HT1080 (cell line): ENCODE measurements around the gene AJM1. TPM values are rescaled to one million over a fixed set of nuclear protein-coding genes. Genes with fewer than 3 reads are reported as not detected.
"Not testable (repeated sequence)": the region's sequence is repeated elsewhere in the genome, so short reads cannot be mapped to it uniquely, and the experiment has no call there.

Experiments
- DNase-seq: peaks from one replicate; pipeline ENCODE4 v3.0.0-alpha.2; 2015; ENCODE audit warnings: low read depth
- polyA plus RNA-seq, 2 experiments: library from polyadenylated mRNA; depleted of rRNA; stranded (reverse); fragments of >200 nt; gene quantifications; 2 replicates each; pipeline ENCODE4 v1.2.3, GENCODE V29; 2015
- total RNA-seq: library from RNA; depleted of rRNA; stranded (reverse); fragments of >200 nt; shearing (Covaris generic); gene quantifications from 2 replicates; pipeline ENCODE4 v1.2.3, GENCODE V29; 2014; rRNA removed

AJM1 gene
- 0.87 and 1.5 TPM in 2 replicates for total RNA-seq
- 1.4 and 1.7 TPM in 2 replicates for polyA plus RNA-seq (2015; cell fraction: cytosol; rRNA removed)
- polyA plus RNA-seq (2015; cell fraction: nucleus; rRNA removed), result 8.2 and 11.8 TPM in 2 replicates

DNA sequence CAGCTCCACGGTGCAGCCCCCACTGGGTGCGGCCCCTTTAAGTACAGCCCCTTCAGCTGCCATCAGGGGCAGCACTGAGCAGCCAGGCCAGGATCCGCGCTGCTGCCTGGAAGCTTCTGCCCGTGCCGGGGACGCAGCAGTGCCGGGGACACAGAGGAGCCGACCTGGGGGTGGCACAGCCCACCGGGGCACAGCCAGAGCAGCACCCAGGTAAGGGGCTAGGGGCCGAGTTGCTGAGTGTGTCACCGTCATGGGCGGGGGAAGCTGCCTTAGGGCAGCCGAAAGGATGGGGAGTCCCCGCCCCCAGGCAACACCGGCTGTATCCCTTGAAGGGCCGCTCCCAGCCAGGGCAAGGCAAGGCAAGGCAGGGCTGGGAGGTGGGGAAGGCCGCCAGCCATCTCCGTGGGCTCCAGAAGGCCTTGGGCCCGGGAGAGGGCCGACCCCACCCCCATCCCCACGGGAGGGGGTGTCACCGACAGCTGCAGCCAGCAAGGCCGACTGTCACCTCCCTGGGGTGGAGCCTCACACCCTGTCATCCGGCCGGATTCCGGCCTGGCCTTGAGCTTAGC is at the start of gene AJM1:
Gene AJM1 (plus strand): TSS at position 99 of the 569 bp plus-strand sequence. CDS start 1,937 bp downstream, outside the sequence.
- peak; percentile 71 for DNase-seq

DNA sequence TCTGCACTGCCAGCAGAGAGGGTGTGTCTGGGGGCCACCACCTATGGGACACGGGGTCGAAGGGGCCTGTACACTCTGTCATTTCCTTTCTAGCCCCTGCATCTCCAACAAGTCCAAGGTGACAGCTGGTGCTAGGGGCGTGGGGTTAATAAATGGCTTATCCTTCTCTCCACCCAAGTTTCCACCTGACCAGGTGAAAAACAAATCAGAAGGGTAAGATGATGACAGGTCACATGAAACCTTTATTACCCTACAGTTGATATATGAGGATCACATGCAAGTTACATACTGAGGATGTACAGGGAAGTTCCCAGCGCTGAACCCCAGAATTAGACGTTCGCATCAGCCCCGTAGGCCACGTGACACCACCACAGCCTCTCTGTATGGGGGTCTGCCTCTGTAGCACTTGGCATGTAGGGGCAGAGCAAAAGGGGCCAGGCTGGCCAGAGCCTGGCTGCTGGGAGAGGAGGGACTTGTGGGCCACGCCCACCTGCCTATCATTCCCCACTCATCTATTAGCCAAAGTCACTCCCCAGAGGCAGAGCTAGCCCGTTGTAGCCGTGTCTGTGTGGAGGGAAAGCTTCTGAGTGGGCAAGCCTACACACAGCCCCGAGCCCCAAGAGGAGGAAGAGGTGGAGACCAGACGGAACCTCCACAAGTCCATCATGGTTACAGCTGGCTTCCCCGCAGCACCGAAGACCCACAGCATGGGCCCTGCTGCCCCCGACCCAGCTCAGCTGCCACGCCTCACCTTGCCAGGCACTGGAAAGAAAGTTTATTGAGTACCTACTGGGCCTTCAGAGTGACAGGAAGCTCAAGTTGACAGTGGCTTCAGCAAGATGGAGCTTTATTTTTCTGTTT is 49.0 kb upstream of the AJM1 start:
- no peak for DNase-seq

- DNase-seq, result no peak
These were observed 47.8 kb upstream of the AJM1 start for GRCh38 chr9:136794281-136794999.

GRCh38 chr9:136795000-136795348 is 47.3 kb upstream of the AJM1 start:
- no peak for DNase-seq

GRCh38 chr9:136796238-136796774 is 46.0 kb upstream of the AJM1 start, which contains the start of gene CCDC183:
CCDC183 (plus strand) TSS chr9:136796338; CDS start chr9:136796398, 60 bp downstream.
- DNase-seq, result no peak

DNA sequence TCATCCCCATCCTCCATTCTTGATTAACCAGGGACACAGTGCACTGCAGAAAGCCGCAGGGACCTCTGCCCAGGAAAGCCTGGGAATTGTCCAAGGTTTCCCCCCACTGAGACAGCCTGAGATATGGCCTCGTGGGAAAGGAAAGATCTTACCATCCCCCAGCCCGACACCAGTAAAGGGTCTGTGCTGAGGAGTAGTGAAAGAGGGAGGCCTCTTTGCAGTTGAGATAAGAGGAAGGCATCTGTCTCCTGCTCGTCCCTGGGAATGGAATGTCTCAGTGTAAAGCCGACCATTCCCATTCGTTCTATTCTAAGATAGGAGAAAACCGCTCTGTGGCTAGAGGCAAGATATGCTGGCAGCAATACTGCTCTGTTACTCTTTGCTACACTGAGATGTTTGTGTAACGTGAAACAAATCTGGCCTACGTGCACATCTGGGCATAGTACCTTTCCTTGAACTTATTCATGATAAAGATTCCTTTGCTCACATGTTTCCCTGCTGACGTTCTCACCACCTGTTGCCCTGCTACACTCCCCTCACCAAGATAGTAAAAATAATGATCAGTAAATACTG is 45.4 kb upstream of the AJM1 start:
- not testable (repeated sequence) for DNase-seq

- DNase-seq, result no peak
These were observed 43.6 kb upstream of the AJM1 start for GRCh38 chr9:136798708-136799078.

GRCh38 chr9:136799079-136799853 is 43.0 kb upstream of the AJM1 start:
- no peak for DNase-seq

- DNase-seq, result peak; percentile 34
These were observed 42.2 kb upstream of the AJM1 start for GRCh38 chr9:136799854-136800657.

- no peak for DNase-seq
These were observed 40.0 kb upstream of the AJM1 start for GRCh38 chr9:136802321-136802720.

- not testable (repeated sequence) for DNase-seq
These were observed 39.2 kb upstream of the AJM1 start for GRCh38 chr9:136803009-136803550.

DNA sequence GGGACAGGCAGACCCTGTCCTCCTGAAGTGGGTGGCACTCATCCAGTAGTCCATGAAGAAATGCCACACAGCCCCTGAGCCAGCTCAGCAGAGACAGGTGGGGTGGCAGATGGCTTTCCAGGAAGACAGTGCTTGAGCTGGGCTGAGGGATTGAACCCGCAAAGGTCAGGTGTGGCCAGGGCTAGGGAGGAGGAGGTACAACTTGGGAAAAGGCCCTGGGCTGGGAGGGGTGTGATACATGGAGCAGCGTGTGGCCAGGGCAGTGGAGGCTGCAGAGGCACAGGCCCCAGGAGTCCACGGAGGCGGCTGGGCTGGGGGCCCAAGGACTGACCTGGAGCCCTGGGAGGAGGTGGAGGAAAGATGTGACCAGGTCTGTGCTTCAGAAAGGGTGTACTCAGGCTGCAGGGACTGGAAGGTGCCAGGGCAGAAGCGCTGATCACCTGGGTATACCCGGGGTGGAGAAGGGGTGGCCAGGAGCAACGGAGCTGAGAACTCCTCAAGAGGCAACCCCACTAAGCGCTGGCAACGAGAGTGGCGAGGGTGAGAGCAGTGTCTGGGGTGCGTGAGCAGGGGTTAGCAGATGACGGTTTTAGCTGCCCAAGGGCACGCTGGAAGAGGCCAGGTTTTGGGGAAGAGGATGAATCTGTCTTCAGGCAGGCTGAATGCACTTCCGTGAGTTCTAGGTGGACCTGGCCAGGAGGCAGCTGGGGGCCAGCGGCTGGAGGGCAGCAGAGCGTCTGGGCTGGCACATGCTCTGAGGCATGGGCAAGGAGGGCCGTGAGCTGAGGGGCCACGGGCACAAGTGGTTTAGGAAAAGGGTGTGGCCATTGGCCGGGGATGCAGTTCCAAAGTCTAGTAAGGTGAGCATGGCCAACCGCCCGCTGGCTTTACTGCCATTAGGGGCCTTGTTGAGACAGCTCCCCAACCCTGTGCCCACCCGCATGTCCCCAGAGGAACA is 38.4 kb upstream of the AJM1 start:
- DNase-seq, result no peak

- no peak for DNase-seq
These were observed 37.6 kb upstream of the AJM1 start for GRCh38 chr9:136804509-136805206.

DNA sequence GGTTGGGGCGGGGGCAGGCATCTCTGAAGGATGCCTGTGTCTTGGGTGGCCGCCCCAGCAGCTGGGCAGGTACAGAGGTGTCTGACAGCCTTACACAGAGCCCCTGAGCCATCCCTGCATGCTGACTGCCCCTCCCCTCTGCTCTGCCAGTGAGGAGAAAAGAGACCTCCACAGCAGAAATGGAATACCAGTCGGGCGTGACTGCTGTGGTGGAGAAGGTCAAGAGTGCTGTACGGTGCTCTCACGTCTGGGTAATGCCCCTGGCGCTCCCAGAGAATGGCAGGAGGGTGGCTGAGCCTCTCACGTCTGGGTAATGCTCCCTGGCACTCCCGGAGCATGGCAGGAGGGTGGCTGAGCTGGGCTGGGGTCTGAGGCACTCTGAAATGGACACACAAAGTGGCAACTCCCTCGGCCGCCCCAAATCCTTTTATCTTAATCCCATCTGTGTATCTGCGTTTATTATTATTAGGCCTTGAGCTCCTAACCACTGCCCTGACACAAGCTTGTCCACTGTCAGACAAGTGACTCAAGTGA is 37.0 kb upstream of the AJM1 start:
- no peak for DNase-seq

GRCh38 chr9:136806067-136806466 is 36.2 kb upstream of the AJM1 start:
- no peak for DNase-seq

- no peak for DNase-seq
These were observed 35.6 kb upstream of the AJM1 start for GRCh38 chr9:136806631-136807201.
